HG03432 (cell line): Measurements from ENCODE around the gene NHSL2.

Experiments
- ATAC-seq: cut with Tn5 transposase; IDR thresholded peaks from one replicate; pipeline ENCODE4 v1.9.1; 2021; ENCODE audit warnings: mild to moderate bottlenecking, moderate library complexity; ENCODE audit not compliant: unreplicated experiment

NHSL2 gene

DNA sequence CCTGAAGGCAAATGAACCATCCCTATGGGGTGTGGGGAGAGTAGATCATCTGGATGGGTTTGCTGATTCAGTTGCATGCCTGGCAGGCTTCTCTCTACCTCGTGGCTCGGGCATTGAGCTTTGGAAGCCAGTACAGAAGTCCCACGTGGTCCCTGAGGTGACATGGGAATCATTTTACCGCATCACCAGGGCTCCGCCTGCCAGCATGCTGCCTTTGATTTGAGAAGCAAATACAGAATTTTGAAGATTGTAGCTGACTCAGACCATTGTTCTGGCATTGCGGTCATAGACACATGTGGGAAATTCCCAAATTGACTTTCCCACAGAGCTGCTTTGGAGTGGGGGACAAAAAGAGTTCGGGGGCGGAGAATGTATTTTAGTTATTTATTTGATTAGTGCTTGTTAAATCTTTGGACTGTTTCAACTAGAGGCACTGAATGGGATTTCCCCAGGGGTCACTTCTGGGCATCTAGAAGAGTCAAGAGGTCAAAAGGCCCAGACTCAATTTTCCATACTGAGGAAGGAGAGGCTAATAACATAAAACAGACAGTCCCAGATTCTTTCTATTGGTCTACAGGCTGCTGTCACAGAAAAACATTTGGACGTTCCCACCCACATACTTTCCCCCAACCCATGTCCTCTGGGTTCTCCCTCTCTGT, 79.3 kb downstream of the NHSL2 start:
- ATAC-seq = no peak

DNA sequence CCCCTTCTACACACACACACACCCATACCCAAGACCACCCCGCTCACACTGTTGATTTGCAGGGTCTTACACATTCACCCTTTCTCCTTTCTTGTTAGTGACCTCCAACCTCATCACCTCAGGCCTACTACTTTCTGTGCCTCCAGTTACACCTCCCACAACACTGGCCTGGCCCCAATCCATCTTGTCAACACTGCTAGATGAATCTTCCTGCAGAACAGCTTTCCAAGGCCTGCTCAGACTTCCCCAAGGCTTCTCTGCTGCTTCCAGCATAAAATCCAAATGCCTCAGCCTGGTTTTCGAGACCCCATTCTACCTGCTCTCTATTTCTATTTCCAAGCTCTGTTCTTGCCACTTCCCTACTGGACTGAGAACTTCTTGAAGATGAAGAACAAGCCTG, 79.9 kb downstream of the NHSL2 start:
- no peak for ATAC-seq

DNA sequence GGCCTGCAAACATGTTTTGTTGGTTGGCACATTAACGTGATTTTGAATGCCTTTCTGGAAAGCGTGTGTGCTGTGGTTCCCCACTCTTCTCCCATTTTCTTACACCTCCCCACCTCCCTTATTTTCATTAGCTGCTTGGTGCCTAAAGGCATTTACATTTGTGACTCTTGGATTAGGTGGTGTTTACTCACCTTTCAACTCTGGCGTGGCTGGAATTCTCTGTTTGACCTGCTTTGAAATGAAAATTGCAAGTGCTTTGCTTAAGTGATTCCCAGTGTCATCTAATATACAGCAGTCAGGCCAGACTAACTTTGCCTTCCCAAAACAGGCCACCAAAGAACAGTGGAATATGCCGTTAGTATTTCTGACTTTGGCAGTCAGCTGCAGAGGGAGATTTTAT, 80.5 kb downstream of the NHSL2 start:
- no peak for ATAC-seq

DNA sequence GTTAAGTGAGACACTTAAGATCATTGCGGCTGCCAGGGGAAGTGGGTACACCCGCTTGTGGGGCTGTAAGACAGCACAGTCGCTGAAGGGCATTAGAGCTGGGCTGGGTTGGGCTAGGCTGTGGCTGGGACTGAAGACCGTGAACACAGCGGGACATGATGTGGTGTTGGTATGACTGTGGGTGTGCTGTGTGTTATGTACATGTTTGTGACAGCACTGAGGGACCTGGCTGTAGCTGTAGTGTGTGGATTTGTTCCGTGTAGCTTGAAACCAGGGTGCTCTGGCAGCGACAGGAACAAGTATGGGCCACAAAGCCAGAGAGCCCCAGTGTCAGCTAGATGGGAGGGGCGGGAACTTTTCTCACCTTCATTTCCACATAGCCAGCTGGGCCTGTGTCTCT, 82.1 kb downstream of the NHSL2 start:
- ATAC-seq = no peak

DNA sequence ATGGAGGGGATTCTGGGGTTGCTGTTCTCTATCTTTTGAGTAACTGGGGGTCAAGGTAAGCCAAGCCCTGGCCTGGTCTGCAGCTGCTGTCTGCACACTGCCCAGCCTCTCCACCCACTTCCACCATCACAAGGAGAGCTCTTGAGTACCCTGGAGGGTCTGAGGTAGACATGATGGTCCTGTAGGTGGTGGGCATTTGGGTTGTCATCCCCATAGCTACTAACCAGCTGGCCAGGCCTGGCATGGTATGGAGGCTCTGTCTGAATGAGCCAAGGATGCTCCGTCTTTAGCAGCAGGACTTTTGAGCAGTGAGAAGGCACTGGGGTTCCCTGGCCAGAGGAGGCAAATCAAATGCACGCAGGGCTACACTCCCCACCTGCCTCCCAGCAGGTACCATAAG, 82.7 kb downstream of the NHSL2 start:
- ATAC-seq = no peak

DNA sequence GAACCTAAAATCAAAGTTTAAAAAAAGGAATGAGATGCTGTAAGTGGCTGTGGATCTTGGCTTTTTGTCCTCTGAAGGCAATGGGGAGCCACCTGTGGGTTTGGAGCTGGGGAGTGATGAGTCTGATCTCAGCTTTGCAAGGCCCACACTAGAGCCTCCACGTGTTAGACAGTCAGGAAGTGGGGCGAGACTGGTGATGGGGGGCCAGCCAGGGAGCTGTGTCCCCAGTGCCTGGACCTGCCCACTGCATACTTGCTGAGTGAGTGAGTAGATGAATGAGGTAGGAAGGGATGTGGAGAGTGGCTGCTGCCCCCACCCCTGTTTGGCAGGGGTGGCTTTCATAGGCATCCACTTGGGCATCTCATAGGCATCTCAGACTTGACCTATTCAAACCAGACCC, 84.0 kb downstream of the NHSL2 start:
- no peak for ATAC-seq

DNA sequence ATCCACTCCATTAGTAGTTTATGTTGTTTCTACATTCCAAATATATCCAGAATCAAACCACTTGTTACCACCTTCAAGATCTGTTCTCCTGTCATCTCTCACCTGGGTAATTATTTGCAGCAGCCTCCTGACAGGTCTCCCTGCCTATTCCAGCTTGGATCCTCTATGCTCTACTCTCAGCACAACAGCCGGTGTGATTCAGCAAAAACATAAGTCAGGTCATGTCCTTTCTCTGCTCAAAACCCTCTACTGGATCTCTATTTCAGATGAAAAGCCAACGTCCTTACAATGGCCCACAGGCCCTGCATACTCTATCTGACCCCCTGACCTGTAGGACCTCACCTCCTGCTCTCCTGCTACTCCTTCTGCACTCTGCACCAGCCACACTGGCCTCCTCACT, 84.5 kb downstream of the NHSL2 start:
- ATAC-seq = no peak

DNA sequence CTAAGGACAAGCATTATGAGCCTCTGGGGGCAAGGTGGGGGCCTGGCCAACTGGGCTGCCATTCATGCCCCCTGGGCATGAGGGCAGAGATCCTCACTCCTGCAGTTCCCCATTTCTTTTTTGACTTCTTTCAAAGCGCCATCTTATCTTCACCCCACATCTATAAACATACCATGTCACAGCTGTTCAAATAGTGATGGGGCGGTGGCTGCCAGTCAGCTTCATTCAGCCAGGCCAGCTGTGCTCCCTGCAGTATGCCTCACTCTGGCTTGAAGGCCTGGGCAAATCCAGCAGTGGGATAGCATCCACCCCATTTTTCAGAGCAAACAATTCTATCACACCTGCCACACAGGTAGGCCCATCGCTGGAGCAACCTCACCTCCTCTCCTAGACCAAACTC, 85.5 kb downstream of the NHSL2 start:
- ATAC-seq = no peak

DNA sequence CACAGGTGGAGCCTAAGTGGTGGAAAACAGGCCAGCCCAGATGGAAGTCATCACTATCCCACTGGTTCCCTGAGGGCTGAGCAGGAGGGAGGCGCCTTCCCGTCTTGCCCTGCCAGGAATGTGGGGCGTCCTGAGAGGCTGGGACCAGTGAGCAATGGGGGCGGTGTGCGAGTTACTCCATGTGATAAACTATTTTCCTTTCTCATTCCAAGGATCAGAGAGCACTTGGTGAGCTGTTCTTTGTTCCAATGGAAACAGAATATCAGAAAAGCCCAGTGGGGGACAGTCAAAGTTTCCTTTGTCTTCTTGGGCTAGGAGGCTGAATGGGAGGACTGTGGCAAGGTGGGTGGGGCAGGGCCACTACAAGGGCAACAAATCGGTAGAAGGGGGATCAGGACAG, 86.2 kb downstream of the NHSL2 start:
- no peak for ATAC-seq

DNA sequence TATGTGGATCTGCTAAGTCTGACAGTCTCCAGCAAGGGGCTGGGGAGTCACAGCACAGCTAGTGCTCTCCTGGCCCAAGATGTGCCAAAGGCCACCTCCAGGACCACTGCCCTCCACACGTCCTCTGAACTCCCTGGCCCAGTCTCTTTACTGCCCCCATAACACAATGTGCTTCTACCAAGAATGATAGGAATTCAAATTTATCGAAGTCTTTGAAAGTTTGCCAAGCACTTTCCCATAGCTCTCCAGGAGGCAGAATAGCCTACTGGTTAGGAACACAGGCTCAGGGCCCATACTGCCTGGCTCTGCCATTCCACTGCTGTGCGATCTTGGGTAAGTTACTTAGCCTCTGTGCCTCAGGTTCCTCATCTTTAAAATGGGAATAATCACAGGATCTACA, 86.7 kb downstream of the NHSL2 start:
- no peak for ATAC-seq

DNA sequence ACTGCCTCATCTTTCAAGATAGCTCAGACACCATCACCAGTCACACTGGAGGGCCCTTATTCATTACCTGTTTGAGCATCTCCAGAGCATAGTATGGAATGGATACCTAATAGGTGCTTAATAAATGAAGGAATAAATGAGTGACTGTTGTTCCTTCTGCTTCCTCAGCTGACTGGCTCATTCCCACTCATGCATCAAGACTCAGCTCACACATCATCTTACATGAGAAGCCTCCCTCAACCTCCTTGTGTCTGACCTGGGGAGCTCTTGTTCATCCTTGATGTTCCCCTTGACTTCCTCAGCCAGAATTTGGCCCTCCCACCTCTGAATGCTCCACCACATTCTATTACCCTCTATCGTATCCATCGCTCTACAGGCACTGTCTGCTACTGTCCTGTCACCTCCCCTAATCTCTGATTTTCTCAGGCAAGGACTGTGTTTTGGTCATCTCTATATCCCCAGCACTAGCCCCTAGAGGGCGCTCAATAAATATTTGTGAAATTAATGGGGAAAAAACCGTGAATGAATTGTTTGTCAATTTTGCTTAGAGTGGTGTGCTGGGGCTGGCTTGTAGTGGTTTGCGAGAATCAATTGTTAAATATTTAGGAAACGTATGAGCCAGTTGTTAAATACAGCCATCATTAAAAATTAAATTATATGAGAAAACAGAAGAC, 88.3 kb downstream of the NHSL2 start:
- ATAC-seq = no peak

DNA sequence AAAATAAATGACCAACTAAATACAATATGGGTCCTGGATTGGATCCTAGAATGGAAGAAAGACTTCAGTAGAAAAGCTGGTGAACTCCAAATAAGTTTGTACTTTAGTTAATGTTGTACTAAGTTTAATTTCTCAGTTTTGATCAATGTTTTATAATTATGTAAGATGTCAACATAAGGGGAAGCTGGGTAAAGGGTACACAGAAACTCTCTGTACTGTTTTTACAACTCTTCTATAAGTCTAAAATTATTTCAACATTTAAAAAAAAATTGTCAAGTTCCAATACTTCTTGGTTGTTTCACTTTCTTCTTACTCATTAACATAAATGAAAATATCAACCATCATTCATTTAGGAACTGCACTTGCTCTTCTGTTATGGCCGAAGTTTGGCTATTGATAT, 88.9 kb downstream of the NHSL2 start:
- no peak for ATAC-seq

DNA sequence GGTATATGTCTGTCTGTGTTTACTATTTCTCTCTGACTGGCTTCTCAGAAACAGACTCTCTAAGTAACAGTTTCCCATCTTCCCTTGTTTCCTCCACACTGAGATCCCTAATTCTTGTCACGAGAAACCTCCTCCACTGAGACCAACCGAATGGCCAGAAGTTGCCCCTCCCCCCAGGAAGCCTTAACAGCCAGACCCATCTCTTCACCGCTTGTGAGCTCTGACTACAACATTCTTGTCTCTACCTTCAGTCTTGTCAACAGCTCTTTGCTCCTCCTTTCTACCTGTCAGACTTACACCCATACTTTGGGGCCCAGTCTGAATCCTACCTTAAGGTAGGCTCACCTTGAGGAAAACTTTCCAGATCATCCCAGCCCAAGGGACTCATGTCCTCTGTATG, 90.8 kb downstream of the NHSL2 start:
- no peak for ATAC-seq

DNA sequence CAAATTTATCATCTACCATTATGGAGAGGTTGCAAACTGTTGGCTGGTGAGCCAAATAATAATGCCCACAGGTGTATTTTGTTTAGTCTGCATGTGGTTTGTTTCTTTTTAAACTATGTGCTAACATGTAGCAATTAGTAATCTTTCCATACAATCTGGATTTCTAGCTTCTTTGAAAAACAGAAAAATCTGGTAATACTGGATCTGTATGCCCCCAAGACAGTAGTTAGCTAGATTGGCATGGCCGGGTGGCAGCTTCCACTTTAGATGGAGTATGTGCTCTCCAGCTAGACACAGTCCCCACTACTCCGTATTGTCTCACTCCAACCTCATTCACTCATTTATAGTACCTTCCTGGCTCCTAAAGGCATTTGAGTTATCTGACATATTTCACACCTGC, 91.3 kb downstream of the NHSL2 start:
- ATAC-seq = no peak

DNA sequence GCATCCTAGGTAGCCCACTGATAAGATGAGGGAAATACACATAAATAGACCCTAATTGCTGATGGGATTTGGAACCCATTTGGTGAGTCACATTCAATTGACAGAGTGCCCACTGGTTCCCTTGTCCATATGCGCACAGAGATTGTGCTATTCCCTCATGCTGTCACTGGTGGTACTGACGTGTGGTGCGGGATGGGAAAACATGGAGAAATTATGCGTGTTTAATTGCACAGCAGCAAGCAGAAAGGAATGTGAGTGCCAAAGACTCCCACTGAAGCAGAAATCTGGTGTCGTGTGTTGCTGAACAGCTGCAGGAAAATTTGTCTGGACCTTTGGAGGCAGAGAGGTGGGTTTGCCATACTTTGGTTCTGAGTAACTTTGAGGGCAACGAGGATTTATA, 92.2 kb downstream of the NHSL2 start:
- no peak for ATAC-seq

DNA sequence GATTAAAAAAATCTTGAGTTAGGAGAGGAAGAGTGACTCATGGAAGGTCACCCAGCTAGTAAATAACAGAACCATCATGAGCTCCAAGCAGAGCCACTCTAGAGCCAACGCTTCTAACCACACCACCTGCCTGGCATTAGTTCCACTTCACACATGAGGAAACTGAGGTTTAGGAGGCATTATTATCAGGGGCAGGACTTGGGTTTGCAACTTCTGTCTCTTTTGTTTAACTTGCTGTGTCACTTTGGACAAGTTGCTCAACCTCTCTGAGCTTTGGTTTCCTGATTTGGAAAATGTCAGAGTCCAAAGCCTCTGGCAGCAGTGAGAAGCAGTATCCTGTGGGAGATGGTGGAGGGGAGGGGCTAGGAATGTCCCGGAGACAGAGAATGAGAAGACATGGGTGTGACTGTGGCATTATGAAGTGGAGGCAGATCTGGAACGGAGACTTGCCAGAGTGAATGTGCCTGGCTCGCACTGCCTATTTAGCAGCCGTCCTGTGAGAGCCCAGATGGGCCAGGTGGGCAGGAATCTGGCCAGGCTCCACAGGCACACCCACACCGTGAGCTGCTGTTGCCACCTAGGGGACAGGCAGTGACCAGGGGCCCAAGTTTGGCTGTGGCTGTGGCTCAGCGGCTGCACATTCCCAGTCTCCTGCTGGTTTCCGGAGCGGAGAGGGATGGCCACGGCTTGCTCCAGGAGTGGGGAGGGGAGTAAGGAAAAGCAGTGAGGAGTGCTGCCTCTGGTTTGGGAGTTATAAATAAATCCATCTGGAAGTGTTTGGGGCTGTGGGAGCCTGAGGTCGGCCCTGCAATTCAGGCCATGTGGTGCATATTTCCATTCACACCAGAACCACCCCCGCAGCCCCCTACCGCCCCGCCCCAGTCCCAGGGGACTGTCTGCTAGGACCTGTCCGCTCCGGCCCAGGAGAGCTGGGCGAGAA, 93.4 kb downstream of the NHSL2 start:
- no peak for ATAC-seq

DNA sequence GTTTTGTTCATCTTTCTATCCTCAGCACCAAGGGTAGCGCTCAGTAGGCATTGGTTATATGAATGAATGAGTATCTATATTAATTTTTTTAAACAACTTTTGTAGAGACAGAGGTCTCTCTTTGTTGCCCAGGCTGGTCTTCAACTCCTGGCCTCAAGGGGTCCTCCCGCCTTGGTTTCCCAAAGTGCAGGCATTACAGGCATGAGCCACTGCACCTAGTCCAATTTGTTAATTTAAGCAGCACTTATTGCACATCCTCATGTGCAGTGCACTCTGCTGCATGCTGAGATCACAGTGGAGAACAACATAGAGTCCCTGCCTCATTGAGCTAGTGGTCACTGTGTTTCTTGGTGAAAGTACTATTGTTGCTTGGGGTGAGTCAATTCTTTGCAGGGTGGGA, 94.4 kb downstream of the NHSL2 start:
- ATAC-seq = no peak

DNA sequence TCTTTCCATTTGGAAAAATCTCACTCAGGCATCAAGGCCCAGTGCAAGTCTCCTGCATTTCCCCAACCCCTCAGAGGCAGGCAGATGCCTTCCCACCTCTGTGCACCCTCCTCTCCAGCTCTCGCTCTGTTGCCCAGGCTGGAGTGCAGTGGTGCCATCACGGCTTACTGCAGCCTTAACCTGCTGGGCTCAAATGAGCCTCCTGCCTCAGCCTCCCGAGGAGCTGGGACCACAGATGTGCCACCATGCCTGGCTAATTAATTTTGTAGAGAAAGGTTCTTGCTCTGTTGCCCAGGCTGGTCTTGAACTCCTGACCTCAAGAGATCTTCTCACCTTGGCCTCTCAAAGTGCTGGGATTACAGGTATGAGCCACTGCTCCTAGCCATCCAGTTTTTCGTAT, 95.8 kb downstream of the NHSL2 start:
- no peak for ATAC-seq

DNA sequence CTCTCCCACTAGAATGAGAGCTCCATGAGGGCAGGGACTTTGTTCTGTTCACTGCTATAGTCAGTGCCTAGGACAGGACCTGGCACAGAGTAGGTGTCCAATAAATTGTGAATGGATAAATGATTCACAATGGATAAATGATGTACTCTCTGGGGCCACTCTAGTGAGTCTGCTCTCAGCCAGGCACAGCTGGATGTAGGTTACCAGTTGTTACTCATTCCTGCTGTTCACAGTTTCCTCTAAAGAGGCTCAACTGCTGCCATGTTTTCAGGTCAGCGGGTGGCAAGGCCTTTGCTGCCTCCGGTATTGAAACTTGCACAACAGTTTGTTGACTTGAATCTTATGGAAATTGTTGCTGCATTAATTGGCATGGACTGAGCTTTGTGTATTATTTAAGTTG, 99.1 kb downstream of the NHSL2 start:
- ATAC-seq = no peak

DNA sequence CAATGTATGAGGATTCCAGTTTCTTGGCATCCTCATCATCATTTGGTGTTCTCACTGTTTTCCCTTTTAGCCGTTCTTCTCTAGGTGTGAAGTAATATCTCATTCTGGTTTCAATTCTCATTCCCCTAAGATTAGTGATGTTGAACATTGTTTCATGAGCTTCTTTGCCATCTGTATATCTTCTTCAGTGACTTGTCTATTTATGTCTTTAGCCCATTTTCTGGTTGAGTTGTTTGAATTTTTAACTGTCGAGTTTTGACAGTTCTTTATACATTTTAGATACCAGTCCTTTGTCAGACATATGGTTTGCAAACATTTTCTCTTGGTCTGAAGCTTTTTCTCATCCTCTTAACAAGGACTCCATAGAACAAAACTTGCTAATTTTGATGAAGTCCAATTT, 101.1 kb downstream of the NHSL2 start:
- ATAC-seq = no peak

DNA sequence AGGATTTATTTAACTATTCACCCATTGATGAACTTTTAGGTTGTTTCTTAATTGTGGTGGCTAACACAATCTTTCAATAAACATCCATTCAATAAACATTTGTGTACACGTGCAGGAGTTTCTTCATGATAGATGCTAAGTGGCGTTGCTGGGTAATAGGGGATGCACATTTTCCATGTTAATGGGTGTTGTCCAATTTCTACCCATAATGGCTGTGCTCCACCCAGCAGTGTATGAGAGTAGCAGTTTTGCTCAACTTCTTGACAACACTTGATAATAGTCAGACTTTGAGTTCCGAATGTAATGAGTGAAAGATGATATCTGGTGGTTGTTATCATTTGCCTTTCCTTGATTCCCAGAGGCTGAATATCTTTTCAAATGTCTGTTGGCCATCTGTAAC, 104.7 kb downstream of the NHSL2 start:
- no peak for ATAC-seq
